H1 (cell line): ENCODE data around the gene ANK2. TPM values are rescaled to one million over a fixed set of nuclear protein-coding genes. Genes with fewer than 3 reads are reported as not detected.

Experiments
- CTCF ChIA-PET: fragments of 300-600 bp; sonication (Branson Sonifier 250); formaldehyde crosslinking; loops from one replicate; lab custom pipeline; 2021; ENCODE audit not compliant: partially characterized antibody; lab: Charles Lee
- POLR2A ChIA-PET: fragments of 300-600 bp; sonication (Branson Sonifier 250); formaldehyde crosslinking; loops from one replicate; lab custom pipeline; 2021; ENCODE audit warnings: inconsistent platforms; ENCODE audit not compliant: partially characterized antibody; lab: Charles Lee
- DNase-seq, 2 experiments: peaks; one replicate each; pipeline versions ENCODE4 v3.0.0 to v3.0.0-alpha.2; 2010 to 2022; ENCODE audit warnings: low spot score in 2 of 2, low read depth in 1 of 2, mixed read lengths in 1 of 2
- FAIRE-seq: peaks from 2 replicates; lab custom pipeline; 2011; peaks lifted over from hg19 to GRCh38; lab: Jason Lieb, UNC
- H2AFZ ChIP-seq: 2 replicates; pipeline ENCODE4 v1.8.1; 2012; ENCODE audit warnings: low read length, inconsistent platforms
- H2AK5ac ChIP-seq: 2 replicates; pipeline ENCODE4 v1.6.1; 2013; ENCODE audit warnings: low read depth, low read length
- H2BK120ac ChIP-seq: replicated peaks from 2 replicates; pipeline ENCODE3; 2013; ENCODE audit warnings: low read depth, low read length, inconsistent platforms
- H2BK12ac ChIP-seq: 2 replicates; pipeline ENCODE4 v1.6.1; 2013; ENCODE audit warnings: low read depth, low read length
- H2BK15ac ChIP-seq: 2 replicates; pipeline ENCODE4 v1.6.1; 2013; ENCODE audit warnings: low read length
- H2BK20ac ChIP-seq: 2 replicates; pipeline ENCODE4 v1.6.1; 2013; ENCODE audit warnings: low read length
- H2BK5ac ChIP-seq: 2 replicates; pipeline ENCODE4 v1.6.1; 2013; ENCODE audit warnings: low read depth, low read length
- H3K14ac ChIP-seq: 2 replicates; pipeline ENCODE4 v1.6.1; 2013; ENCODE audit warnings: inconsistent platforms; ENCODE audit not compliant: insufficient read length
- H3K18ac ChIP-seq: 2 replicates; pipeline ENCODE4 v1.6.1; 2013; ENCODE audit warnings: low read length; ENCODE audit errors: extremely low read depth
- H3K23ac ChIP-seq: 2 replicates; pipeline ENCODE4 v1.6.1; 2013; ENCODE audit warnings: inconsistent platforms; ENCODE audit not compliant: insufficient read length
- H3K23me2 ChIP-seq: 2 replicates; pipeline ENCODE4 v1.6.1; 2013; ENCODE audit warnings: low read depth, low read length
- H3K27ac ChIP-seq: 2 replicates; pipeline ENCODE4 v1.6.1; 2011; ENCODE audit warnings: low read depth, low read length, inconsistent platforms
- H3K27me3 ChIP-seq, 4 experiments: replicated peaks in 1 of 4; 1 replicate in 1 of 4; 2 replicates in 3 of 4; pipeline versions ENCODE4 v1.6.1 to v1.8.1; 2011 to 2013; ENCODE audit warnings: low read length in 3 of 4, mild to moderate bottlenecking in 3 of 4, inconsistent platforms in 2 of 4, mixed read lengths in 2 of 4, moderate library complexity in 1 of 4; ENCODE audit not compliant: control insufficient read depth in 3 of 4, insufficient read depth in 3 of 4; ENCODE audit errors: extremely low read depth in 1 of 4
- H3K36me3 ChIP-seq, 4 experiments: 2 replicates each; pipeline versions ENCODE4 v1.6.1 to v1.8.1; 2011 to 2013; ENCODE audit warnings: mild to moderate bottlenecking in 4 of 4, low read length in 3 of 4, moderate library complexity in 2 of 4, control low read depth in 1 of 4, inconsistent platforms in 1 of 4; ENCODE audit not compliant: insufficient read depth in 4 of 4, control insufficient read depth in 2 of 4
- H3K4ac ChIP-seq: replicated peaks from 2 replicates; pipeline ENCODE3; 2013; ENCODE audit warnings: low read length, low read depth, mixed read lengths, inconsistent platforms; ENCODE audit not compliant: insufficient read length
- H3K4me1 ChIP-seq, 4 experiments: replicated peaks in 1 of 4; 1 replicate in 1 of 4; 2 replicates in 3 of 4; pipeline versions ENCODE4 v1.6.1 to v1.8.1; 2011 to 2013; ENCODE audit warnings: low read length in 3 of 4, inconsistent platforms in 2 of 4, mixed read lengths in 1 of 4; ENCODE audit not compliant: insufficient read depth in 4 of 4, control insufficient read depth in 3 of 4
- H3K4me2 ChIP-seq, 2 experiments: 2 replicates each; pipeline versions ENCODE4 v1.6.1 to v1.8.1; 2011 to 2013; ENCODE audit warnings: low read depth in 2 of 2, low read length in 2 of 2, control low read depth in 1 of 2, inconsistent platforms in 1 of 2, mild to moderate bottlenecking in 1 of 2; ENCODE audit not compliant: insufficient read depth in 1 of 2
- H3K4me3 ChIP-seq, 4 experiments: fragments of 200-600, 300-600 bp in 1 of 4; sonication (generic), shearing (Covaris generic), sonication (Bioruptor Twin) in 1 of 4; 2 replicates each; pipeline versions ENCODE4 v1.5.1 to v1.8.1; 2011 to 2016; ENCODE audit warnings: low read length in 4 of 4, low read depth in 3 of 4, control low read depth in 2 of 4, inconsistent platforms in 2 of 4, mild to moderate bottlenecking in 2 of 4, mixed read lengths in 1 of 4, moderate library complexity in 1 of 4; ENCODE audit not compliant: insufficient read depth in 2 of 4; ENCODE audit errors: extremely low read depth in 1 of 4
- H3K56ac ChIP-seq: replicated peaks from 2 replicates; pipeline ENCODE3; 2013; ENCODE audit warnings: low read depth, mild to moderate bottlenecking, mixed read lengths, low read length, inconsistent platforms; ENCODE audit not compliant: insufficient read length
- H3K79me1 ChIP-seq: 2 replicates; pipeline ENCODE4 v1.6.1; 2013; ENCODE audit warnings: low read depth, low read length, control low read depth
- H3K79me2 ChIP-seq, 2 experiments: 2 replicates each; pipeline versions ENCODE4 v1.6.1 to v1.8.1; 2012 to 2013; ENCODE audit warnings: low read length in 2 of 2, mild to moderate bottlenecking in 2 of 2, inconsistent platforms in 1 of 2; ENCODE audit not compliant: insufficient read depth in 2 of 2, control insufficient read depth in 1 of 2
- H3K9ac ChIP-seq, 4 experiments: replicated peaks in 1 of 4; 1 replicate in 1 of 4; 2 replicates in 3 of 4; pipeline versions ENCODE4 v1.6.1 to v1.8.1; 2011 to 2013; ENCODE audit warnings: low read depth in 3 of 4, low read length in 3 of 4, control low read depth in 2 of 4, mild to moderate bottlenecking in 2 of 4, moderate library complexity in 2 of 4, inconsistent platforms in 1 of 4; ENCODE audit errors: extremely low read depth in 1 of 4
- H3K9me3 ChIP-seq, 2 experiments: 2 replicates each; pipeline versions ENCODE4 v1.6.1 to v1.8.1; 2012 to 2013; ENCODE audit warnings: mild to moderate bottlenecking in 2 of 2, moderate library complexity in 2 of 2, control low read depth in 1 of 2, inconsistent platforms in 1 of 2, low read depth in 1 of 2, low read length in 1 of 2, mixed read lengths in 1 of 2; ENCODE audit not compliant: insufficient read depth in 2 of 2
- H4K20me1 ChIP-seq, 2 experiments: replicated peaks in 1 of 2; 2 replicates each; pipeline versions ENCODE3 to v1.8.1; 2011 to 2013; ENCODE audit warnings: inconsistent platforms in 2 of 2, low read length in 2 of 2, mild to moderate bottlenecking in 1 of 2; ENCODE audit not compliant: insufficient read depth in 2 of 2, control insufficient read depth in 1 of 2
- H4K5ac ChIP-seq: 2 replicates; pipeline ENCODE4 v1.6.1; 2013; ENCODE audit warnings: low read length, low read depth, mixed read lengths, inconsistent platforms; ENCODE audit not compliant: insufficient read length
- H4K8ac ChIP-seq: 2 replicates; pipeline ENCODE4 v1.8.0; 2013; ENCODE audit warnings: mild to moderate bottlenecking, moderate library complexity, low read length, inconsistent platforms; ENCODE audit not compliant: insufficient read depth; ENCODE audit errors: extremely low read depth
- H4K91ac ChIP-seq: replicated peaks from 2 replicates; pipeline ENCODE3; 2013; ENCODE audit warnings: low read length, mixed read lengths, inconsistent platforms; ENCODE audit not compliant: insufficient read length
- ATF3 ChIP-seq: IDR thresholded peaks from 2 replicates; pipeline ENCODE4 v1.6.1; 2011; ENCODE audit warnings: low read depth, mild to moderate bottlenecking, low read length; ENCODE audit not compliant: insufficient read depth
- CBX5 ChIP-seq: fragments of 300-800, 300-1000 bp; sonication (generic); IDR thresholded peaks from 2 replicates; pipeline ENCODE4 v1.7.1; 2016; ENCODE audit warnings: antibody characterized with exemption, low read length, low read depth
- CHD2 ChIP-seq: IDR thresholded peaks from 2 replicates; pipeline ENCODE4 v1.6.1; 2012; ENCODE audit warnings: low read length, improper control_type of control experiment
- EGR1 ChIP-seq: IDR thresholded peaks from 2 replicates; pipeline ENCODE4 v1.6.1; 2011; ENCODE audit warnings: low read depth, low read length, borderline replicate concordance
- EZH2 ChIP-seq: fragments of 200-600 bp; sonication (generic); IDR thresholded peaks from 2 replicates; pipeline ENCODE4 v1.7.1; 2012; ENCODE audit warnings: low read depth, mild to moderate bottlenecking, moderate library complexity, low read length, inconsistent platforms; ENCODE audit not compliant: severe bottlenecking
- JUN ChIP-seq: IDR thresholded peaks from 2 replicates; pipeline ENCODE4 v1.6.1; 2011; ENCODE audit warnings: low read depth, mild to moderate bottlenecking, improper control_type of control experiment, low read length
- MAFK ChIP-seq: IDR thresholded peaks from 2 replicates; pipeline ENCODE4 v1.6.1; 2012; ENCODE audit warnings: low read depth, mild to moderate bottlenecking, improper control_type of control experiment, low read length
- MAX ChIP-seq: IDR thresholded peaks from 2 replicates; pipeline ENCODE4 v1.6.1; 2012; ENCODE audit warnings: inconsistent platforms
- POLR2A ChIP-seq, 2 experiments: IDR thresholded peaks; 1 replicate in 1 of 2; 2 replicates in 1 of 2; pipeline ENCODE4 v1.6.1; 2011; ENCODE audit warnings: low read depth in 2 of 2, low read length in 2 of 2, mild to moderate bottlenecking in 2 of 2; ENCODE audit errors: control extremely low read depth in 1 of 2
- POU5F1 ChIP-seq: IDR thresholded peaks from 2 replicates; pipeline ENCODE4 v1.6.1; 2011; ENCODE audit warnings: low read depth, mild to moderate bottlenecking, low read length, moderate library complexity
- RAD21 ChIP-seq, 2 experiments: IDR thresholded peaks in 1 of 2; conservative IDR thresholded peaks in 1 of 2; 2 replicates each; pipeline ENCODE4 v1.6.1; 2011; ENCODE audit warnings: low read depth in 2 of 2, low read length in 2 of 2, improper control_type of control experiment in 1 of 2, inconsistent platforms in 1 of 2, mild to moderate bottlenecking in 1 of 2, moderate library complexity in 1 of 2
- SIRT6 ChIP-seq: IDR thresholded peaks from one replicate; pipeline ENCODE4 v1.7.1; 2012; ENCODE audit warnings: low read length, inconsistent platforms
- SUZ12 ChIP-seq: fragments of 200-600 bp; sonication (generic); IDR thresholded peaks from 2 replicates; pipeline ENCODE4 v1.6.1; 2012; ENCODE audit warnings: mild to moderate bottlenecking, inconsistent platforms, low read length, moderate library complexity, mixed read lengths
- TAF1 ChIP-seq: IDR thresholded peaks from 2 replicates; pipeline ENCODE4 v1.6.1; 2011; ENCODE audit warnings: mild to moderate bottlenecking, low read depth, low read length
- ZNF274 ChIP-seq: IDR thresholded peaks from 2 replicates; pipeline ENCODE4 v1.7.0; 2012; ENCODE audit warnings: low read length, borderline replicate concordance; ENCODE audit errors: extremely low read depth
- WGBS, 2 experiments: shearing (Covaris generic) in 1 of 2; methylation state at CpG; one replicate each; pipeline versions ENCODE4 v1.1.6 to v1.1.7; 2013 to 2015; ENCODE audit warnings: low lambda C conversion rate in 2 of 2, mixed read lengths in 2 of 2, inconsistent platforms in 1 of 2, low coverage in 1 of 2, missing lambda C conversion rate in 1 of 2; ENCODE audit not compliant: insufficient replicate concordance in 2 of 2, insufficient coverage in 1 of 2, insufficient read length in 1 of 2; ENCODE audit errors: extremely low coverage in 1 of 2, missing lambda C conversion rate in 1 of 2; 5-methylcytosine and 5-hydroxymethylcytosine counted together
- polyA plus RNA-seq, 7 experiments: library from polyadenylated mRNA; depleted of rRNA in 3 of 7; stranded (reverse) in 5 of 7; unstranded in 2 of 7; fragments of >200 nt in 5 of 7; fragments of 200-250 nt in 2 of 7; gene quantifications; 1 replicate in 5 of 7; 2 replicates in 1 of 7; 4 replicates in 1 of 7; pipeline versions ENCODE4 v1.2.1 to v1.2.3, GENCODE V29; 2011 to 2013; ENCODE audit warnings: missing spikeins in 2 of 7, mixed read lengths in 2 of 7
- total RNA-seq: library from RNA; stranded (reverse); fragmentation: NEBNext Ultra II Directional; extraction: Animal tissue kit (Norgen Biotek cat#: 25700); gene quantifications from 2 replicates; pipeline ENCODE4 v1.2.1, GENCODE V29; 2021

Gene ANK2
- total and polyA plus RNA-seq, 2 of the 8 experiments (the other 6 are each of a cell fraction or from before 2014, with no cell fraction given), result 14.2 to 35.1 TPM

GRCh38 chr4:113025416-113025815 lies 24.0 kb upstream of the ANK2 start:
- Histone ChIP-seq H2AFZ (no peak overlapping the region), H2BK120ac (no peak overlapping the region), H2AK5ac (no peak overlapping the region), H3K23me2 (no peaks in the 10 kb centered on the region), H3K14ac (no peak overlapping the region), H3K79me2 (no peaks in the 10 kb centered on the region), H4K91ac (no peak overlapping the region), H3K56ac (no peak overlapping the region), H3K9ac (no peak overlapping the region), H3K27ac (no peak overlapping the region), H3K4me3 (no peak overlapping the region), H2BK20ac (no peak overlapping the region), H3K27me3 (no peaks in the 10 kb centered on the region), H4K5ac (no peak overlapping the region), H3K4ac (no peak overlapping the region), H2BK12ac (no peak overlapping the region), H3K9me3 (no peaks in the 10 kb centered on the region), H2BK15ac (no peak overlapping the region), H3K18ac (no peak overlapping the region), H3K36me3 (no peaks in the 10 kb centered on the region), H4K20me1 (no peaks in the 10 kb centered on the region), H4K8ac (no peak overlapping the region), H2BK5ac (no peak overlapping the region), H3K23ac (no peak overlapping the region), H3K79me1 (no peaks in the 10 kb centered on the region), H3K4me1 (peaks cover 0 to 13% (median 6%) of the 10 kb centered on the region in 4 experiments; a peak in 4 of 7 replicates), H3K4me2 (no peak overlapping the region)
- CTCF ChIA-PET, result no interaction called here
- WGBS, 2 experiments, result 85% methylated on average over 1 of the region's 1 CpG; no CpG with 5 or more reads in 1 of the 2 experiments
- FAIRE-seq (no peak), DNase-seq (no peak)
- POLR2A ChIA-PET, result no interaction called here
- TF ChIP-seq RAD21 (IDR thresholded peaks at IDR 0.05 in 1 of 2, conservative IDR thresholded peaks at IDR 0.05 in 1 of 2; ENCODE audit: low read depth in 2 of 2, low read length in 2 of 2) (no peak), MAFK (no peak), ZNF274 (no peak), ATF3 (no peak), SIRT6 (no peak), POLR2A (IDR thresholded peaks at IDR 0.05; ENCODE audit: control extremely low read depth in 1 of 2, low read depth in 2 of 2, low read length in 2 of 2) (no peak), TAF1 (no peak), CHD2 (no peak), POU5F1 (no peak), JUN (no peak), EGR1 (no peak), CBX5 (no peak), SUZ12 (no peak), MAX (no peak), EZH2 (no peak)
